Measurements from ENCODE around the gene POP4. TPM values are rescaled to one million over a fixed set of nuclear protein-coding genes. Genes with fewer than 3 reads are reported as not detected.
A peak's percentile ranks its signal among the peaks of the same experiment; 100 is the strongest.

The POP4 gene
- total RNA-seq, 1 donor from 2014 or later, result 52.7 TPM

- Mint-ChIP-seq H3K27me3 (peaks cover 4% of the 10 kb centered on the region), H3K27ac (no peak overlapping the region), H3K4me3 (ENCODE audit: low read depth) (no peak overlapping the region), H3K36me3 (ENCODE audit: insufficient read depth) (peaks cover 4% of the 10 kb centered on the region), H3K9me3 (ENCODE audit: low read depth) (no peaks in the 10 kb centered on the region), H3K4me1 (ENCODE audit: low read depth) (peaks cover 8% of the 10 kb centered on the region)
- no peak for DNase-seq (ENCODE audit: low spot score, unreplicated experiment)
- no peak for TF ChIP-seq CTCF (IDR thresholded peaks at IDR 0.05; ENCODE audit: unreplicated experiment)
Observed at GRCh38 chr19:29617366-29618266, 11.5 kb downstream of the POP4 start.

GRCh38 chr19:29618434-29618833, 12.4 kb downstream of the POP4 start:
- H3K4me1 Mint-ChIP-seq (ENCODE audit: low read depth), result peaks cover 8% of the 10 kb centered on the region
- DNase-seq (ENCODE audit: low spot score, unreplicated experiment), result no peak
- H3K27me3 Mint-ChIP-seq, result peaks cover 4% of the 10 kb centered on the region
- H3K4me3 Mint-ChIP-seq (ENCODE audit: low read depth), result peak overlapping the region; percentile 29
- no peak overlapping the region for H3K27ac Mint-ChIP-seq
- H3K36me3 Mint-ChIP-seq (ENCODE audit: insufficient read depth), result no peaks in the 10 kb centered on the region
- H3K9me3 Mint-ChIP-seq (ENCODE audit: low read depth), result no peaks in the 10 kb centered on the region
- TF ChIP-seq CTCF (IDR thresholded peaks at IDR 0.05; ENCODE audit: unreplicated experiment), result no peak

GRCh38 chr19:29618871-29619270, 12.8 kb downstream of the POP4 start:
- no peak for TF ChIP-seq CTCF (IDR thresholded peaks at IDR 0.05; ENCODE audit: unreplicated experiment)
- Mint-ChIP-seq H3K36me3 (ENCODE audit: insufficient read depth) (no peaks in the 10 kb centered on the region), H3K9me3 (ENCODE audit: low read depth) (no peaks in the 10 kb centered on the region), H3K4me1 (ENCODE audit: low read depth) (peaks cover 12% of the 10 kb centered on the region), H3K4me3 (ENCODE audit: low read depth) (no peak overlapping the region), H3K27ac (no peak overlapping the region), H3K27me3 (peaks cover 4% of the 10 kb centered on the region)
- no peak for DNase-seq (ENCODE audit: low spot score, unreplicated experiment)

GRCh38 chr19:29620931-29621351, 14.9 kb downstream of the POP4 start:
- Mint-ChIP-seq H3K27me3 (peaks cover 4% of the 10 kb centered on the region), H3K27ac (no peak overlapping the region), H3K4me1 (ENCODE audit: low read depth) (peaks cover 27% of the 10 kb centered on the region), H3K9me3 (ENCODE audit: low read depth) (no peaks in the 10 kb centered on the region), H3K4me3 (ENCODE audit: low read depth) (no peak overlapping the region), H3K36me3 (ENCODE audit: insufficient read depth) (no peaks in the 10 kb centered on the region)
- no peak for DNase-seq (ENCODE audit: low spot score, unreplicated experiment)
- no peak for TF ChIP-seq CTCF (IDR thresholded peaks at IDR 0.05; ENCODE audit: unreplicated experiment)

- peaks cover 26% of the 10 kb centered on the region for H3K4me1 Mint-ChIP-seq (ENCODE audit: low read depth)
- H3K27ac Mint-ChIP-seq, result no peak overlapping the region
- peak; percentile 1 for TF ChIP-seq CTCF (IDR thresholded peaks at IDR 0.05; ENCODE audit: unreplicated experiment)
- no peak overlapping the region for H3K4me3 Mint-ChIP-seq (ENCODE audit: low read depth)
- H3K9me3 Mint-ChIP-seq (ENCODE audit: low read depth), result no peaks in the 10 kb centered on the region
- no peaks in the 10 kb centered on the region for H3K36me3 Mint-ChIP-seq (ENCODE audit: insufficient read depth)
- peaks cover 4% of the 10 kb centered on the region for H3K27me3 Mint-ChIP-seq
- DNase-seq (ENCODE audit: low spot score, unreplicated experiment), result no peak
Observed at GRCh38 chr19:29622166-29623070, 16.3 kb downstream of the POP4 start.

Data from progenitor cell of endocrine pancreas (in vitro differentiated cells).